Parathyroid adenoma (tissue), 2 donors: ENCODE results near the gene STPG3.
A peak's percentile ranks its signal among the peaks of the same experiment; 100 is the strongest.

Experiments used
- H2AFZ ChIP-seq: fragments of 300-600 bp; sonication (generic); one replicate; pipeline ENCODE4 v1.7.0; 2017; ENCODE audit warnings: antibody characterized with exemption, mild to moderate bottlenecking
- H3K27ac ChIP-seq: fragments of 300-600 bp; sonication (generic); one replicate; pipeline ENCODE4 v1.7.0; 2017
- H3K27me3 ChIP-seq: fragments of 300-600 bp; sonication (generic); one replicate; pipeline ENCODE4 v1.7.0; 2017; ENCODE audit warnings: low read length; ENCODE audit not compliant: control insufficient read depth, insufficient read depth
- H3K36me3 ChIP-seq: fragments of 300-600 bp; sonication (generic); one replicate; pipeline ENCODE4 v1.7.0; 2017; ENCODE audit warnings: low read length; ENCODE audit not compliant: control insufficient read depth, insufficient read depth
- H3K4me1 ChIP-seq: fragments of 300-600 bp; sonication (generic); one replicate; pipeline ENCODE4 v1.7.0; 2017; ENCODE audit warnings: control low read depth
- H3K4me2 ChIP-seq: fragments of 300-600 bp; sonication (generic); one replicate; pipeline ENCODE4 v1.7.0; 2017; ENCODE audit warnings: low read length
- H3K4me3 ChIP-seq: fragments of 300-600 bp; sonication (generic); one replicate; pipeline ENCODE4 v1.7.0; 2017; ENCODE audit warnings: low read depth, low read length
- H3K79me2 ChIP-seq: fragments of 300-600 bp; sonication (generic); one replicate; pipeline ENCODE4 v1.7.0; 2017; ENCODE audit warnings: control low read depth
- H3K9ac ChIP-seq: fragments of 300-600 bp; sonication (generic); one replicate; pipeline ENCODE4 v1.7.0; 2017; ENCODE audit warnings: mild to moderate bottlenecking
- H3K9me3 ChIP-seq: fragments of 300-600 bp; sonication (generic); one replicate; pipeline ENCODE4 v1.7.0; 2017; ENCODE audit warnings: low read length; ENCODE audit not compliant: control insufficient read depth
- CTCF ChIP-seq: fragments of 300-600 bp; sonication (generic); IDR thresholded peaks from one replicate; pipeline ENCODE4 v1.7.0; 2017; ENCODE audit warnings: antibody characterized with exemption, mild to moderate bottlenecking
- donor health status: primary hyperparathyroidism.

Gene STPG3

GRCh38 chr9:137275588-137276472 is 24.7 kb downstream of the STPG3 start:
- Histone ChIP-seq H3K4me3 (no peak overlapping the region), H3K27ac (no peak overlapping the region), H3K4me2 (no peak overlapping the region), H3K27me3 (no peaks in the 10 kb centered on the region), H3K79me2 (no peaks in the 10 kb centered on the region), H3K4me1 (no peaks in the 10 kb centered on the region), H3K9me3 (no peaks in the 10 kb centered on the region), H3K36me3 (no peaks in the 10 kb centered on the region), H2AFZ (no peak overlapping the region), H3K9ac (no peak overlapping the region)
- no peak for TF ChIP-seq CTCF

DNA sequence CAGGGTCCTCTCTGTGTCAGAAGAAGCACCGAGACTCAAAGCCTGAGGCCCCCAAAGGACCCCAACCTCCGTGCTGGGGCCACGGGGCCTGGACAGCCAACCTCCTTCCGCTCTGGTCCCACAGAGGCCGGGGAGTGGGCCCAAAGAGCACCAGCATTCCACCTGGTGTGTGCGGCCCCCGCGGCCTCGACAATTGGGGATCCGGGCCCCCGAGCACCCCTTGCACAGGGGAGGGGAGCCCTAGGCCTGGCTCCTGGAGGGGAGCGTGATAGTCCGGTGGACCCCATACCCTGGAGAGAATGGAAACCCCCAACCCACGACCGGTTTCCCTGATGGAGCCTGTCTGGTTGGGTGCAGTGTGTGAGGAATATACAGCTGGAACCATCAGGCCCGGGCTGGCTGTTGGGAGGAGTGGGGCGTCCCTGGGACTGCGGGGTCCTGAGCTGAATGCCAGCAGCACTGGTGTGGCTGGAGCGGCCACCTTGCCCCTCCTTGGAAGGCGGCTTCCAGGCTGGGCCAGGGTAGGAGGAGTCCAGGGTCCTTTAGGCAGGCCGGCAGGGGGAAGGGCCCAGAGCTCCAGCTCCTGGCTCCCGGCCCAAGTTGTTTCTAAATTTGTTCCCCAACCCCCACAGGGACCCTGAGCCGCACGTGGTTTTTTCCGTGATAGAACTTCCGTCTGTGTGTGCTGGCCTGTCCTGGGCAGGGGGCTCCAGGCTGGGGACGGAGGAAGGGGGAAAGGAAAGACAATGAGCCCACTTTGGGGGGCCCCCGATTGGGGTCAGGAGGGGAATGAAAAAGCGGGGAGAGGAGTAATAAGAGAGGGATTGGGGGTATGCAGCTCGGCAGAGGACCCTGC is 25.6 kb downstream of the STPG3 start:
- Histone ChIP-seq H3K27me3 (no peaks in the 10 kb centered on the region), H2AFZ (no peak overlapping the region), H3K9ac (no peak overlapping the region), H3K27ac (peak overlapping the region; percentile 69), H3K36me3 (no peaks in the 10 kb centered on the region), H3K9me3 (no peaks in the 10 kb centered on the region), H3K4me2 (no peak overlapping the region), H3K79me2 (no peaks in the 10 kb centered on the region), H3K4me3 (no peak overlapping the region), H3K4me1 (no peaks in the 10 kb centered on the region)
- no peak for TF ChIP-seq CTCF

- Histone ChIP-seq H3K36me3 (no peaks in the 10 kb centered on the region), H3K9ac (no peak within 1 kb of the TSS), H3K4me1 (no peaks in the 10 kb centered on the region), H3K27ac (peak within 1 kb of the TSS; percentile 69), H3K9me3 (no peaks in the 10 kb centered on the region), H3K79me2 (no peaks in the 10 kb centered on the region), H3K4me2 (peak within 1 kb of the TSS; percentile 49), H3K27me3 (no peaks in the 10 kb centered on the region), H2AFZ (no peak within 1 kb of the TSS), H3K4me3 (peak within 1 kb of the TSS; percentile 13)
- TF ChIP-seq CTCF: no peak
Observed at GRCh38 chr9:137277329-137278041, 26.4 kb downstream of the STPG3 start, which contains the start of gene TOR4A. Gene TOR4A, plus strand, starts transcription at chr9:137277726. Its CDS starts 964 bp downstream, at chr9:137278690.

DNA sequence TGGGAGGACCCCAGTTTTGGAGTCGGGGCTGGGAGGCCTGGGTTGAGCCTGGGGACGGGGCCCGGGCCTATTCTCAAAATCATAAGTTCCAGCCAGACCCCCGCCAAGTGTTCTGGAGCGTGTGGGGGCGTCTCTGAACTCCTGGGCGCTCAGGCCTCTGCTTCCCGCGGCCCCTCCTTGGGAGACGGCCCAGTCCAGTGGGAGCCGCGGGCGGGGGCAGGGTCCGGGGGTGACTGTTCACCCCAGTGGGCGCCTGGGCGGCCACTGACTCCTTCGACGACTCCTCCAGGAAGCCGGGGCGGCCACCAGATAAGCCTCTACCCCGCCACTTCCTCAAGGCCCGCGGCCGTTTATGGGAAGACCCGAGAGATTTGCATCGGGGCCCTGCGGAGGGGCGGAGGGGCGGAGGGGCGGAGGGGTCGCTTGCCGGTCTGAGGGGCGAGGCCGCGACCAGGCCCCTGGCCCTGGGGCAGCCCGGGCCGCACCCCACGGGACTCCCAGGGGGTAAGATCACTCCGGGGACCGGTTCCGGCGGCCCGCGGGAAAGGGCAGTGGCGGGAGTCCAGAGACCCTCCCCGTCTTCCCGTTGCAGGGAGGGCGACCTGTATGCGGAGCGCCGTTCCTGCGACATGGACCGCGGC is 27.1 kb downstream of the STPG3 start:
- TF ChIP-seq CTCF: no peak
- H3K9me3 ChIP-seq: no peaks in the 10 kb centered on the region
- H3K36me3 ChIP-seq: no peaks in the 10 kb centered on the region
- no peak overlapping the region for H3K9ac ChIP-seq
- H3K27me3 ChIP-seq: no peaks in the 10 kb centered on the region
- H3K4me2 ChIP-seq: peak overlapping the region; percentile 49
- H3K27ac ChIP-seq: peak overlapping the region; percentile 69
- H3K4me1 ChIP-seq: no peaks in the 10 kb centered on the region
- H3K79me2 ChIP-seq: no peaks in the 10 kb centered on the region
- H2AFZ ChIP-seq: no peak overlapping the region
- peak overlapping the region; percentile 13 for H3K4me3 ChIP-seq
